Activated CD4-positive, alpha-beta T cell treated with anti-CD3 and anti-CD28 coated beads, Interleukin-2, amount 50 U/mL, for 4 hours (primary cell): Measurements from ENCODE around the gene ARHGDIG.

Source experiments
- DNase-seq, 2 experiments: peaks; one replicate each; pipeline ENCODE4 v3.0.0-alpha.2; 2020

ARHGDIG gene

DNA sequence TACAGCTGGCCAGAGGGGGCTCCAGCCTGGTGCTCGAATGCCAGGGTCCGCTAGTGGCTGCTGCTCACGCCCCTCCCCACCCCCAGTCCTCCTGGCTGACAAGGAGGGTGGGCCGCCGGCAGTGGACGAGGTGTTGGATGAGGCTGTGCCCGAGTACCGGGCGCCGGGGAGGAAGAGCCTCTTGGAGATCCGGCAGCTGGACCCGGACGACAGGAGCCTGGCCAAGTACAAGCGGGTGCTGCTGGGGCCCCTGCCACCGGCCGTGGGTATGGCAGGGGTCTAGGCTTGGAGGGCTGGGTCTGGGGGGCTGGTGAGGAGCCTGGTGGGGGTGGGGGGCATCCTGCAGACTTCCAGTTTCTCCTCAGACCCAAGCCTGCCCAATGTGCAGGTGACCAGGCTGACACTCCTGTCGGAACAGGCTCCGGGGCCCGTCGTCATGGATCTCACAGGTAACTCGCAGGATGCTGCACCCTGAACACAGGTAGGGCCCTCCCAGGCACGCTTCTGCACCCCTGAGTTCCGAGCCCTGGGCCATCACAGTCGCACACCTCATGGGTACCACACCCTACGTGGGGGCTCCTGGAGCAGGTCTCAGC, 1.4 kb downstream of the ARHGDIG start:
- DNase-seq = no peak

DNA sequence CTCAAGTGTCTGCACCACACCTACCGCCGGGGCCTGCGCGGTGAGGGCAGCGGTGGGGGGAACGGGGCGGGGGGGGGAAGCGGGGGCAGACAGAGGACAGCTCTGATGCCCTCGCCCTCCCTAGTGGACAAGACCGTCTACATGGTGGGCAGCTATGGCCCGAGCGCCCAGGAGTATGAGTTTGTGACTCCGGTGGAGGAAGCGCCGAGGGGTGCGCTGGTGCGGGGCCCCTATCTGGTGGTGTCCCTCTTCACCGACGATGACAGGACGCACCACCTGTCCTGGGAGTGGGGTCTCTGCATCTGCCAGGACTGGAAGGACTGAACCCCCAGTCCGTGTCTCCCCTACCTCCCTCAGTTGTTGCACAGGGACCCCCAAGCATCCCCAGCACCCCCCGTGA, 2.1 kb downstream of the ARHGDIG start:
- no peak for DNase-seq

GRCh38 chr16:283033-283805, 2.8 kb downstream of the ARHGDIG start, which contains the start of gene PDIA2:
Gene PDIA2 (plus strand): TSS chr16:283164. CDS start chr16:283170, 6 bp downstream.
- DNase-seq = no peak

- DNase-seq = no peak
Observed at GRCh38 chr16:284204-285120, 4.1 kb downstream of the ARHGDIG start.

- DNase-seq = no peak
Observed at GRCh38 chr16:285146-286055, 5.0 kb downstream of the ARHGDIG start.

DNA sequence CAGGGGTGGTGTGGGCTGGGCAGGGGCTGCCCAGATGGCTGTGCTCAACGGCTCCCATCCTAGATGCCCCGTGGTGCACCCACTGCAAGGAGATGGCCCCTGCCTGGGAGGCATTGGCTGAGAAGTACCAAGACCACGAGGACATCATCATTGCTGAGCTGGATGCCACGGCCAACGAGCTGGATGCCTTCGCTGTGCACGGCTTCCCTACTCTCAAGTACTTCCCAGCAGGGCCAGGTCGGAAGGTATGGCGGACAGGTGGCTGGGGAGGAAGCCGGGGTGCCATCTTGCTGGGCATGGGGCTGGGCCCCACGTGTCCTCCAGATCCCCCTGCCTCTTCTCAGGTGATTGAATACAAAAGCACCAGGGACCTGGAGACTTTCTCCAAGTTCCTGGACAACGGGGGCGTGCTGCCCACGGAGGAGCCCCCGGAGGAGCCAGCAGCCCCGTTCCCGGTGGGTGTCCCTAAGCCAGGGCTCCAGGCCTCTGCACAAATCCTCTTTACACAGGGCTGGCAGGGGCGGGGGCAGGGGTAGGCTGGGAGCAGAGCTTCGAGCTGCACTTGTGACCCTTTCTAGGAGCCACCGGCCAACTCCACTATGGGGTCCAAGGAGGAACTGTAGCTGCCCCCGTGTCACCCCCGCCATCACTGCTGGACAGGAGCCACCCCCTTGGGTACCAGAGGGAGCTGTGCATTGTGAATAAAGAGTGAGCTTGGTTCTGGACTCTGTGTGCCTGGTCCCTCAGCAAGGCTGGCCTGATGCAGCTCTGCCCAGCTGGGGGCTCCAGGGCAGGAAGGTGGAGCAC, 6.3 kb downstream of the ARHGDIG start:
- DNase-seq = no peak

DNA sequence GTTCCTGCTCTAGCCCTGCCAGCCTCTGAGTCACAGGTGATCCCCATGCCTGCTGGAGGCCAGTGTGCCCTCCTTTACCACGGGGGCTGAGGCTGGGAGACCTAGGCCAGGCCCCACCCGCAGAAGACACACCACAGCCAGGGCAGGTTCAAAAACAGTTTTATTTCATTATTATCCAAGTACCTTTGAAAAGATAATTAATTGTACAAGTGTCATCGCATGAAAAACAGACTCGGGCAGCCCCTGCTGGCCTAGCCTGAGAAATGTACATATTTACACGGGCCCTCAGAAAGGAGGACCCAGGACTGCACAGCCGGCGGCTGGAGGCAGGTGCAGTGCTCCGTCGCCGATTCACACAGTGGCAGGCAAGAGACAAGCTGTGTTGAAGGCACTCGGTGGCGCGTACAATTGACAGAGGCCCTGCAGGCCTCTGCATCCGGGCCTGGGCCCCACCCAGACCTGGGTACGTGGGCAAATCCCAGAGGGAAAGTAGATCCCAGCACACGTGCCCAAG, 7.0 kb downstream of the ARHGDIG start:
- DNase-seq = no peak

- DNase-seq = no peak
Observed at GRCh38 chr16:287981-288920, 7.9 kb downstream of the ARHGDIG start.

GRCh38 chr16:289395-289997, 9.1 kb downstream of the ARHGDIG start:
- no peak for DNase-seq

GRCh38 chr16:290015-290680, 9.8 kb downstream of the ARHGDIG start:
- DNase-seq = no peak

DNA sequence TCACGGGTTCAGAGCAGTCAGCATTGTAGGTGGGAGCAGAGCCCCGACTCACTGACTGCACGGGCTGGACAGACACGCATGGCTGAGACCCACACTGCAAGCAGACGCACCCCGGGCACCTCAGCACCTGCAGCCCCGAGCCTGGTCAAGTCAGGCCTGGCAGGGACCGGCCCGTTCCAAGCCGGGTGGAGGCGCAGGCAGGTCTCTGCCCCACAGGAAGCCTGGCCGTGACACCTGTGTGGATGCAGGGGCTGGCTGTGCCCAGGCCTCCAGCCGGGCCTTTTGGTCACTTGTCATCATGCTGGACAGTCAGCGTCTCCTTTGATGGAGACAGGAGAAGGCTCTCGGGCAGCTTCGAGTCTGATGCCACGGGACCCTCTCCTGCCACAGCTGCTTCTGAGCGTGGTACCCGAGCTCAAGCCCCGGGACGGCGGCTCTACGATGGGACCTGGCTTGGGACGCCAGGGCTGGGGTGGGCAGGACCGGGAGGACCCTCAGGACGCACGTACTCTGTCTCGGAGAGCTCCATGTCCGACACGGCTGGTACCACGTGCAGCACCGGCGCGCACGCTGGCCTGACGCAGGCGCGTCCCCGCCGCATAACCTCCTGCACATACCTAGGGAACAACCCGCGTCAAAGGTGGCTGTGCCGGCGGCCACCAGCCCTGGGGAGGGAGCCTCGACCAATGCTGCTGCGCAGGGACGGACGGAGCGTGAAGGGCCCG, 10.5 kb downstream of the ARHGDIG start:
- no peak for DNase-seq

DNA sequence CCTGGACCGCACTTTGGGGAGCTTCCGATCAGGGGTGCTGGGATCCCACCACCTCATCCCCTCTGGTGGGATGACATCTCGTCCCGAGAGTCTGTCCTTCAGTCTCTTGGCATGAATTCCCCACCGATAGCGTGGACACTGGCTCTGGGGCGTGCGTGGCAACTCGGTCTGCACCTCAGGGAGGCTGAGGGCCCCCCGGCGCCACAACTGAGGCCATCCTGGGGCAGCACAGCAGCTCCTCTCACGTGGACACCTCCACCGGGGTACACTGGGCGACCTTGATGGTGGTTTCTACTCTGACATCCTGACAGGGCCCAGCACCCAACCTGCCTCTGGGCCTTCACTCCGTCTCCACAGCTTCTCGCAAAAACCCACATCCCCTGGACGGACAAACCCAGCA, 11.1 kb downstream of the ARHGDIG start:
- no peak for DNase-seq

- no peak for DNase-seq
Observed at GRCh38 chr16:293043-293775, 12.8 kb downstream of the ARHGDIG start.

- DNase-seq = no peak
Observed at GRCh38 chr16:296276-296675, 15.9 kb downstream of the ARHGDIG start.

- no peak for DNase-seq
Observed at GRCh38 chr16:296806-297510, 16.6 kb downstream of the ARHGDIG start.

- no peak for DNase-seq
Observed at GRCh38 chr16:297832-298231, 17.4 kb downstream of the ARHGDIG start.

DNA sequence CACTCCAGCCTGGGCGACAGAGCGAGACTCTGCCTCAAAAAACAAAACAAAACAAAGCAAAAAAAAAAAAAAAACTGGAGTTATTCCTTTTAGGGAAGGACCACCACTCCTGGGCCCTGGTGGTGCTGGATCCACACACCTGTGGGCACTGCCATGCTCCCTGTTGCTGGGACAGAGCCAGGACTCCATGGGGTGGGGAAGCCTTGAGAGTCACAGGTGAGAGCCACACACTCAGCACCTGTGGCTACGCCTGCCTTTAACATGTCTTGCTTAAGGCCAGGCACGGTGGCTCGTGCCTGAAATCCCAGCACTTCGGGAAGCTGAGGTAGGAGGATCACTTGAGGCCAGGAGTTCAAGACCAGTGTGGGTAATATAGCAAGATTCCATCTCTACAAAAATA, 20.8 kb downstream of the ARHGDIG start:
- no peak for DNase-seq
